Fibroblast of lung (primary cell): ENCODE results near the gene AGPAT4.

Experiments used
- CTCF ChIP-seq, 2 donors: IDR thresholded peaks in 1 of 2; conservative IDR thresholded peaks in 1 of 2; 1 replicate in 1 of 2; 2 replicates in 1 of 2; pipeline ENCODE4 v1.5.1; 2011 to 2012; ENCODE audit warnings: low read length in 2 of 2, control low read depth in 1 of 2, inconsistent platforms in 1 of 2, low read depth in 1 of 2, mild to moderate bottlenecking in 1 of 2
- EZH2 ChIP-seq: IDR thresholded peaks from 2 replicates; pipeline ENCODE4 v1.5.1; 2012; ENCODE audit warnings: low read length, control low read depth, mild to moderate bottlenecking; ENCODE audit errors: missing control alignments

GRCh38 chr6:161188547-161189465 is 85.1 kb downstream of the AGPAT4 start:
- TF ChIP-seq CTCF (conservative IDR thresholded peaks at IDR 0.05 in 1 of 2, IDR thresholded peaks at IDR 0.05 in 1 of 2; ENCODE audit: low read depth in 1 of 2, low read length in 2 of 2) (no peak), EZH2 (no peak)
